GM08714 (cell line): ENCODE results near the gene CDYL.

Experiments used
- H3K4me3 ChIP-seq: fragments of 200-500 bp; sonication (Bioruptor generic); 2 replicates; pipeline ENCODE4 v1.5.1; 2014; ENCODE audit warnings: mild to moderate bottlenecking, low read length, inconsistent platforms
- ZNF274 ChIP-seq: IDR thresholded peaks from 2 replicates; pipeline ENCODE4 v1.6.1; 2012; ENCODE audit warnings: mild to moderate bottlenecking, low read depth, low read length

CDYL gene

GRCh38 chr6:4759997-4760396, 16.2 kb upstream of the CDYL start:
- no peak overlapping the region for H3K4me3 ChIP-seq
- TF ChIP-seq ZNF274 = no peak

- no peak for TF ChIP-seq ZNF274
- H3K4me3 ChIP-seq = no peak overlapping the region
Observed at GRCh38 chr6:4760773-4761172, 15.4 kb upstream of the CDYL start.

- no peak for TF ChIP-seq ZNF274
- H3K4me3 ChIP-seq = no peak overlapping the region
Observed at GRCh38 chr6:4762294-4762693, 13.9 kb upstream of the CDYL start.

GRCh38 chr6:4763921-4764320, 12.3 kb upstream of the CDYL start:
- no peak for TF ChIP-seq ZNF274
- H3K4me3 ChIP-seq = no peak overlapping the region

GRCh38 chr6:4768815-4769214, 7.4 kb upstream of the CDYL start:
- TF ChIP-seq ZNF274 = no peak
- no peak overlapping the region for H3K4me3 ChIP-seq

GRCh38 chr6:4772750-4773149, 3.5 kb upstream of the CDYL start:
- H3K4me3 ChIP-seq = no peak overlapping the region
- no peak for TF ChIP-seq ZNF274

GRCh38 chr6:4773181-4773580, 3.0 kb upstream of the CDYL start:
- H3K4me3 ChIP-seq = no peak overlapping the region
- no peak for TF ChIP-seq ZNF274

GRCh38 chr6:4774296-4774695, 1.9 kb upstream of the CDYL start:
- TF ChIP-seq ZNF274 = no peak
- no peak overlapping the region for H3K4me3 ChIP-seq

- TF ChIP-seq ZNF274 = no peak
- peak overlapping the region; percentile 44; the same call in 1 of the 2 replicates for H3K4me3 ChIP-seq
Observed at GRCh38 chr6:4774715-4775493, 1.3 kb upstream of the CDYL start.

GRCh38 chr6:4775494-4776130, 592 bp upstream of the CDYL start:
- peak overlapping the region; percentile 76; the same call in 1 of the 2 replicates for H3K4me3 ChIP-seq
- TF ChIP-seq ZNF274 = no peak

GRCh38 chr6:4776493-4777393, 539 bp downstream of the CDYL start:
- peak overlapping the region; percentile 88 for H3K4me3 ChIP-seq
- TF ChIP-seq ZNF274 = no peak

GRCh38 chr6:4777394-4777935, 1.3 kb downstream of the CDYL start:
- TF ChIP-seq ZNF274 = no peak
- H3K4me3 ChIP-seq = peak overlapping the region; percentile 88

GRCh38 chr6:4778086-4778485, 1.9 kb downstream of the CDYL start:
- no peak for TF ChIP-seq ZNF274
- peak overlapping the region; percentile 88 for H3K4me3 ChIP-seq

- no peak for TF ChIP-seq ZNF274
- H3K4me3 ChIP-seq = no peak overlapping the region; the same call in 1 of the 2 replicates
Observed at GRCh38 chr6:4780360-4780812, 4.2 kb downstream of the CDYL start.
